Fibroblast of lung (primary cell): ENCODE results near the gene TRAM2. TPM values are rescaled to one million over a fixed set of nuclear protein-coding genes. Genes with fewer than 3 reads are reported as not detected.

Experiments used
- DNase-seq, 2 donors: peaks; one replicate each; pipeline versions ENCODE4 v3.0.0 to v3.0.0-alpha.2; 2010; ENCODE audit warnings: low read depth in 2 of 2
- H2AFZ ChIP-seq: 2 replicates; pipeline ENCODE4 v1.5.1; 2012; ENCODE audit warnings: low read length, control low read depth, inconsistent platforms
- H3K27ac ChIP-seq: 2 replicates; pipeline ENCODE4 v1.5.1; 2011; ENCODE audit warnings: low read length, control low read depth; ENCODE audit not compliant: insufficient read depth
- H3K27me3 ChIP-seq: 2 replicates; pipeline ENCODE4 v1.5.1; 2011; ENCODE audit warnings: mild to moderate bottlenecking, low read length; ENCODE audit not compliant: control insufficient read depth, insufficient read depth
- H3K36me3 ChIP-seq: 2 replicates; pipeline ENCODE4 v1.5.1; 2011; ENCODE audit warnings: low read length; ENCODE audit not compliant: control insufficient read depth, insufficient read depth
- H3K4me1 ChIP-seq: 2 replicates; pipeline ENCODE4 v1.5.1; 2011; ENCODE audit warnings: low read length; ENCODE audit not compliant: control insufficient read depth, insufficient read depth; ENCODE audit errors: extremely low read depth
- H3K4me2 ChIP-seq: 2 replicates; pipeline ENCODE4 v1.5.1; 2011; ENCODE audit warnings: low read length, control low read depth; ENCODE audit not compliant: insufficient read depth; ENCODE audit errors: extremely low read depth
- H3K4me3 ChIP-seq, 4 experiments: fragments of 200-600 bp in 1 of 4; sonication (generic) in 1 of 4; replicated peaks in 1 of 4; 2 replicates each; pipeline ENCODE4 v1.5.1; 2011 to 2016; ENCODE audit warnings: low read length in 4 of 4, low read depth in 3 of 4, mild to moderate bottlenecking in 3 of 4, control low read depth in 2 of 4, inconsistent platforms in 1 of 4, mixed read lengths in 1 of 4; ENCODE audit not compliant: insufficient read depth in 1 of 4; ENCODE audit errors: control extremely low read depth in 1 of 4
- H3K79me2 ChIP-seq: 2 replicates; pipeline ENCODE4 v1.5.1; 2012; ENCODE audit warnings: mild to moderate bottlenecking, low read length, inconsistent platforms; ENCODE audit not compliant: control insufficient read depth, insufficient read depth
- H3K9ac ChIP-seq: 2 replicates; pipeline ENCODE4 v1.5.1; 2011; ENCODE audit warnings: mild to moderate bottlenecking, low read length, control low read depth; ENCODE audit not compliant: insufficient read depth
- H3K9me3 ChIP-seq: 2 replicates; pipeline ENCODE4 v1.5.1; 2012; ENCODE audit warnings: low read depth, low read length; ENCODE audit not compliant: control insufficient read depth, insufficient read depth
- H4K20me1 ChIP-seq: 2 replicates; pipeline ENCODE4 v1.5.1; 2011; ENCODE audit warnings: low read length; ENCODE audit not compliant: control insufficient read depth, insufficient read depth; ENCODE audit errors: extremely low read depth
- EZH2 ChIP-seq: IDR thresholded peaks from 2 replicates; pipeline ENCODE4 v1.5.1; 2012; ENCODE audit warnings: low read length, control low read depth, mild to moderate bottlenecking; ENCODE audit errors: missing control alignments
- polyA plus RNA-seq, 2 donors: library from polyadenylated mRNA; depleted of rRNA in 1 of 2; stranded (reverse) in 1 of 2; unstranded in 1 of 2; fragments of >200 nt; gene quantifications; 2 replicates each; pipeline ENCODE4 v1.2.1, GENCODE V29; 2011 to 2012; ENCODE audit warnings: missing spikeins in 1 of 2
- total RNA-seq: library from RNA; depleted of rRNA; stranded (reverse); fragments of >200 nt; gene quantifications from 2 replicates; pipeline ENCODE4 v1.2.1, GENCODE V29; 2014
- TF ChIP-seq, protein P1 (sequence below), 2 donors: IDR thresholded peaks in 1 of 2; conservative IDR thresholded peaks in 1 of 2; 1 replicate in 1 of 2; 2 replicates in 1 of 2; pipeline ENCODE4 v1.5.1; 2011 to 2012; ENCODE audit warnings: low read length in 2 of 2, control low read depth in 1 of 2, inconsistent platforms in 1 of 2, low read depth in 1 of 2, mild to moderate bottlenecking in 1 of 2

TRAM2 gene
- total and polyA plus RNA-seq, 2 donors (not counting 1 experiment from before 2014, with no cell fraction given), result 131 to 252 TPM

DNA sequence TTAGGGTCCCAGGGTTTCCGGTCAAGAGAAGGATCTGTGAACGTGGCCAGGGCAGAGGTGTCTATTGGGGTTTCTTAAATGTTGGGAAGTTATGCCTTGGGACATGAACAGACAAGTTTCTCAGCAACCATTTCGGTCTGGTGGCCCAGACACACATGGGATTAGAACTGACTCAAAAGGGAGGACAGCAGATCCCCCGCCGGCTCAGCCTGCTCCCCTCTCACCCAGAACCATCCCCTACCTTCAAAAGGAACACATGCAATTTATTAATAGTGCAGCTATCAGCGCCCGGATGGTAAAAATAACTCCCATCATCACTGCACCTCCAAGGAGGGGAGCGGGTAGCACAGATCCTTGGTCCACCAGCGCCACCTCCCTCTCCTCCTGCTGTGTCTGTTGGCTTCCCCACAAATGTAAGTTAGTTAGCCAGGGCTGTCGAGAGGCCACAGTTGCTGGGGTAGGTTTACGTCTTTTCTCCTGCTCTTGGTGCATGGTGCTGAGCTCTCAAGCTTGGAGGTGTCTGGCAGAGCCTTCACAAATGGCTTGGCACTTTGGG lies 77.1 kb downstream of the TRAM2 start:
- H3K4me2 ChIP-seq, result no peak overlapping the region

DNA sequence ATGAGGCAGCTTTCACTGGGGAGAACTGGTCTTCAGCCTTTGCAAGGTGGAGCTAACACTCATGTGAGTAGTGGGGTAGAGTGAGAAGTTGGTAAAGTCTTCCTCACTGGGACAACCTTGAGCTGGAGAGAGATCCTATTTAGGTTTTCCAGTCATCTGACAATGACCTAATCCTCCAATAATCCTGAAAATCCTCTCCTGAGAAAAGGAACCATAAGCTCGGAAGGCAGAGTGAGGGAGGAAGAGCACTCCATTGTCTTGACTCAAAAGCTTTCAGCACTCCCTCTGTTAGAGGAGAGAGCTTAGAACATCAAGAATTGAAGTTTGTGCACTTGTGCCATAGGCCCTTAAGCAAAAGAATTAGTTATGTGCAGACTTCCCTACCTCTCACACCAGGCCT lies 77.8 kb downstream of the TRAM2 start:
- Histone ChIP-seq H3K4me2 (no peak overlapping the region), H3K36me3 (peaks cover 26% of the 10 kb centered on the region), H2AFZ (no peak overlapping the region), H3K9ac (no peak overlapping the region), H3K4me1 (peaks cover 23% of the 10 kb centered on the region), H3K9me3 (no peaks in the 10 kb centered on the region), H3K4me3 (no peak overlapping the region), H3K27ac (peak overlapping the region; percentile 21), H3K79me2 (no peaks in the 10 kb centered on the region), H3K27me3 (no peaks in the 10 kb centered on the region), H4K20me1 (no peaks in the 10 kb centered on the region)
- DNase-seq, result peak; percentile 39 to 80
- no peak for TF ChIP-seq EZH2
- TF ChIP-seq, protein P1, sequence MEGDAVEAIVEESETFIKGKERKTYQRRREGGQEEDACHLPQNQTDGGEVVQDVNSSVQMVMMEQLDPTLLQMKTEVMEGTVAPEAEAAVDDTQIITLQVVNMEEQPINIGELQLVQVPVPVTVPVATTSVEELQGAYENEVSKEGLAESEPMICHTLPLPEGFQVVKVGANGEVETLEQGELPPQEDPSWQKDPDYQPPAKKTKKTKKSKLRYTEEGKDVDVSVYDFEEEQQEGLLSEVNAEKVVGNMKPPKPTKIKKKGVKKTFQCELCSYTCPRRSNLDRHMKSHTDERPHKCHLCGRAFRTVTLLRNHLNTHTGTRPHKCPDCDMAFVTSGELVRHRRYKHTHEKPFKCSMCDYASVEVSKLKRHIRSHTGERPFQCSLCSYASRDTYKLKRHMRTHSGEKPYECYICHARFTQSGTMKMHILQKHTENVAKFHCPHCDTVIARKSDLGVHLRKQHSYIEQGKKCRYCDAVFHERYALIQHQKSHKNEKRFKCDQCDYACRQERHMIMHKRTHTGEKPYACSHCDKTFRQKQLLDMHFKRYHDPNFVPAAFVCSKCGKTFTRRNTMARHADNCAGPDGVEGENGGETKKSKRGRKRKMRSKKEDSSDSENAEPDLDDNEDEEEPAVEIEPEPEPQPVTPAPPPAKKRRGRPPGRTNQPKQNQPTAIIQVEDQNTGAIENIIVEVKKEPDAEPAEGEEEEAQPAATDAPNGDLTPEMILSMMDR (conservative IDR thresholded peaks at IDR 0.05 in 1 of 2, IDR thresholded peaks at IDR 0.05 in 1 of 2; ENCODE audit: low read depth in 1 of 2, low read length in 2 of 2), result no peak

More for the DNA sequence above, 77.1 kb downstream of the TRAM2 start:
- no peaks in the 10 kb centered on the region for H4K20me1 ChIP-seq
- no peak overlapping the region for H3K4me3 ChIP-seq
- H3K9ac ChIP-seq, result no peak overlapping the region
- peaks cover under 1% of the 10 kb centered on the region for H3K79me2 ChIP-seq
- H3K27ac ChIP-seq, result peak overlapping the region; percentile 18
- H2AFZ ChIP-seq, result no peak overlapping the region
- TF ChIP-seq, protein P1 (conservative IDR thresholded peaks at IDR 0.05 in 1 of 2, IDR thresholded peaks at IDR 0.05 in 1 of 2; ENCODE audit: low read depth in 1 of 2, low read length in 2 of 2), result no peak
- TF ChIP-seq EZH2, result no peak
- H3K9me3 ChIP-seq, result no peaks in the 10 kb centered on the region
- H3K36me3 ChIP-seq, result peaks cover 32% of the 10 kb centered on the region
- peaks cover 31% of the 10 kb centered on the region for H3K4me1 ChIP-seq
- H3K27me3 ChIP-seq, result no peaks in the 10 kb centered on the region
- no peak for DNase-seq

DNA sequence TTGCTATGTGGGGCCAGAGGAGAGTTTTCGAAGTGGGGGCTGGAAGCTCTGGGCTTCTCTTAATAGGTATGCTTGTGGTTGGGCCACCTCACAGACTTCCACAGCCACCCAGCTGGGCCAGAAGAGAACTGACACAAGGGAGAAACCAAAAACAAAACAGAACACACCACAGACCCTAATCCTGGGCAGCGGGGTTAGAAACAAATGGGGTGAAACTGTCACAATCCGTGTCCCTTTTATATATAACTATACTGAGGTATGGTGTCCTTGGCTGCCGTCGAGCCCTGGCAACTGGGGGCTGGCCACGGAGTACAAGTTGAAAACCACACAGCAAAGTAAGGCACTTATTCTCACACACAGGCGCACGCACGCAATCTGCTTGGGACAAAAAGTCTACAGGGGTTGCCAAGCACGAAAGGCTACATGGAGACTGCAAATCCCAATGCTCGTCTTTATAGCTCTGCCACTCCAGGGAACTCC lies 78.3 kb downstream of the TRAM2 start:
- Histone ChIP-seq H4K20me1 (no peaks in the 10 kb centered on the region), H3K9me3 (no peaks in the 10 kb centered on the region), H3K9ac (no peak overlapping the region), H3K36me3 (peaks cover 21% of the 10 kb centered on the region), H3K27me3 (no peaks in the 10 kb centered on the region), H3K4me2 (no peak overlapping the region), H2AFZ (no peak overlapping the region), H3K4me3 (no peak overlapping the region), H3K79me2 (no peaks in the 10 kb centered on the region), H3K27ac (peak overlapping the region; percentile 21), H3K4me1 (peaks cover 19% of the 10 kb centered on the region)
- no peak for DNase-seq
- no peak for TF ChIP-seq EZH2
- TF ChIP-seq, protein P1 (conservative IDR thresholded peaks at IDR 0.05 in 1 of 2, IDR thresholded peaks at IDR 0.05 in 1 of 2; ENCODE audit: low read depth in 1 of 2, low read length in 2 of 2), result no peak
